Chondrocyte (in vitro differentiated cells): ENCODE results near the gene HCFC1. TPM values are rescaled to one million over a fixed set of nuclear protein-coding genes. Genes with fewer than 3 reads are reported as not detected.

Experiments
- DNase-seq: peaks from one replicate; pipeline ENCODE4 v3.0.0; 2021; ENCODE audit warnings: mixed read lengths, low spot score
- H3K27ac Mint-ChIP-seq: one replicate; pipeline ENCODE4 v1.8.0; 2021; ENCODE audit warnings: mild to moderate bottlenecking, moderate library complexity, mixed read lengths; ENCODE audit not compliant: unreplicated experiment
- H3K27me3 Mint-ChIP-seq: 2 replicates; pipeline ENCODE4 v1.8.0; 2021; ENCODE audit warnings: low read depth, mixed read lengths
- H3K36me3 Mint-ChIP-seq: 2 replicates; pipeline ENCODE4 v1.8.0; 2021; ENCODE audit warnings: low read depth, mixed read lengths
- H3K4me1 Mint-ChIP-seq: 2 replicates; pipeline ENCODE4 v1.8.0; 2021; ENCODE audit warnings: low read depth, mild to moderate bottlenecking, mixed read lengths
- H3K4me3 Mint-ChIP-seq: one replicate; pipeline ENCODE4 v1.8.0; 2021; ENCODE audit warnings: mild to moderate bottlenecking, moderate library complexity, mixed read lengths; ENCODE audit not compliant: unreplicated experiment
- H3K9me3 Mint-ChIP-seq: 2 replicates; pipeline ENCODE4 v1.8.0; 2021; ENCODE audit warnings: low read depth, mixed read lengths
- CTCF ChIP-seq: fragments of 200-600 bp; sonication (generic); IDR thresholded peaks from 2 replicates; pipeline ENCODE4 v1.5.0; 2021; ENCODE audit warnings: antibody characterized with exemption, mild to moderate bottlenecking, moderate library complexity
- total RNA-seq: library from RNA; stranded (reverse); gene quantifications from 3 replicates; pipeline ENCODE4 v1.2.1, GENCODE V29; 2021

HCFC1 gene
- total RNA-seq, 1 donor from 2014 or later = 67.2 TPM

- H3K4me1 Mint-ChIP-seq = peaks cover 3% of the 10 kb centered on the region
- H3K27ac Mint-ChIP-seq = no peak overlapping the region
- TF ChIP-seq CTCF = no peak
- no peak overlapping the region for H3K4me3 Mint-ChIP-seq
- no peaks in the 10 kb centered on the region for H3K27me3 Mint-ChIP-seq
- H3K9me3 Mint-ChIP-seq = no peaks in the 10 kb centered on the region
- H3K36me3 Mint-ChIP-seq = peaks cover 10% of the 10 kb centered on the region
- DNase-seq = no peak
Measured at GRCh38 chrX:154011376-154012335, 40.0 kb upstream of the HCFC1 start.

GRCh38 chrX:154010330-154011087 lies 38.9 kb upstream of the HCFC1 start:
- H3K4me1 Mint-ChIP-seq = peaks cover 3% of the 10 kb centered on the region
- H3K27ac Mint-ChIP-seq = no peak overlapping the region
- H3K9me3 Mint-ChIP-seq = no peaks in the 10 kb centered on the region
- no peak for TF ChIP-seq CTCF
- no peaks in the 10 kb centered on the region for H3K27me3 Mint-ChIP-seq
- no peak for DNase-seq
- H3K4me3 Mint-ChIP-seq = no peak overlapping the region
- H3K36me3 Mint-ChIP-seq = peaks cover 8% of the 10 kb centered on the region

GRCh38 chrX:154008521-154008920 lies 36.9 kb upstream of the HCFC1 start:
- no peak overlapping the region for H3K27ac Mint-ChIP-seq
- H3K36me3 Mint-ChIP-seq = peaks cover 8% of the 10 kb centered on the region
- H3K4me3 Mint-ChIP-seq = no peak overlapping the region
- H3K4me1 Mint-ChIP-seq = peaks cover 2% of the 10 kb centered on the region
- no peak for TF ChIP-seq CTCF
- no peaks in the 10 kb centered on the region for H3K27me3 Mint-ChIP-seq
- DNase-seq = no peak
- no peaks in the 10 kb centered on the region for H3K9me3 Mint-ChIP-seq

- Mint-ChIP-seq H3K9me3 (no peaks in the 10 kb centered on the region), H3K4me3 (no peak overlapping the region), H3K27me3 (no peaks in the 10 kb centered on the region), H3K36me3 (peaks cover 8% of the 10 kb centered on the region), H3K4me1 (peaks cover 6% of the 10 kb centered on the region), H3K27ac (no peak overlapping the region)
- no peak for TF ChIP-seq CTCF
- DNase-seq = no peak
Measured at GRCh38 chrX:154006947-154007346, 35.3 kb upstream of the HCFC1 start.

GRCh38 chrX:154004315-154004714 lies 32.7 kb upstream of the HCFC1 start:
- TF ChIP-seq CTCF = no peak
- Mint-ChIP-seq H3K27me3 (no peaks in the 10 kb centered on the region), H3K4me1 (peaks cover 11% of the 10 kb centered on the region), H3K27ac (peak overlapping the region; percentile 57), H3K36me3 (peaks cover 4% of the 10 kb centered on the region), H3K4me3 (no peak overlapping the region), H3K9me3 (no peaks in the 10 kb centered on the region)
- no peak for DNase-seq
